Keratinocyte (primary cell): ENCODE data around the gene JAKMIP1. TPM values are rescaled to one million over a fixed set of nuclear protein-coding genes. Genes with fewer than 3 reads are reported as not detected.

Source experiments
- DNase-seq: peaks from one replicate; pipeline ENCODE4 v3.0.0-alpha.2; 2011; ENCODE audit warnings: low read depth, missing footprints, low spot score
- FAIRE-seq: peaks from 2 replicates; lab custom pipeline; 2011; peaks lifted over from hg19 to GRCh38; lab: Jason Lieb, UNC
- H2AFZ ChIP-seq: 2 replicates; pipeline ENCODE4 v1.6.0; 2012; ENCODE audit warnings: low read length, control low read depth, inconsistent platforms; ENCODE audit not compliant: control insufficient read depth
- H3K27ac ChIP-seq: 2 replicates; pipeline ENCODE4 v1.5.1; 2011; ENCODE audit warnings: low read length; ENCODE audit not compliant: control insufficient read depth, insufficient read depth
- H3K27me3 ChIP-seq: 3 replicates; pipeline ENCODE4 v1.6.0; 2011; ENCODE audit warnings: low read length; ENCODE audit not compliant: control insufficient read depth, insufficient read depth; ENCODE audit errors: extremely low read depth
- H3K36me3 ChIP-seq, 2 experiments: 2 replicates in 1 of 2; 3 replicates in 1 of 2; pipeline ENCODE4 v1.5.1; 2011; ENCODE audit warnings: low read length in 2 of 2, mild to moderate bottlenecking in 1 of 2; ENCODE audit not compliant: control insufficient read depth in 2 of 2, insufficient read depth in 2 of 2; ENCODE audit errors: extremely low read depth in 1 of 2
- H3K4me1 ChIP-seq: 3 replicates; pipeline ENCODE4 v1.5.1; 2011; ENCODE audit warnings: low read length; ENCODE audit not compliant: control insufficient read depth, insufficient read depth; ENCODE audit errors: extremely low read depth
- H3K4me2 ChIP-seq: 3 replicates; pipeline ENCODE4 v1.6.0; 2011; ENCODE audit warnings: low read depth, low read length; ENCODE audit not compliant: control insufficient read depth, insufficient read depth; ENCODE audit errors: extremely low read depth
- H3K4me3 ChIP-seq, 3 experiments: fragments of 200-600 bp in 1 of 3; sonication (generic) in 1 of 3; 2 replicates in 2 of 3; 3 replicates in 1 of 3; pipeline ENCODE4 v1.5.1; 2011 to 2016; ENCODE audit warnings: low read length in 3 of 3, mild to moderate bottlenecking in 3 of 3, control low read depth in 2 of 3, inconsistent platforms in 1 of 3, low read depth in 1 of 3, mixed read lengths in 1 of 3, mixed run types in 1 of 3, moderate library complexity in 1 of 3; ENCODE audit not compliant: control insufficient read depth in 2 of 3, insufficient read depth in 2 of 3; ENCODE audit errors: extremely low read depth in 1 of 3
- H3K79me2 ChIP-seq: 2 replicates; pipeline ENCODE4 v1.6.0; 2012; ENCODE audit warnings: low read length; ENCODE audit not compliant: control insufficient read depth, insufficient read depth
- H3K9ac ChIP-seq: 3 replicates; pipeline ENCODE4 v1.6.0; 2011; ENCODE audit warnings: low read length; ENCODE audit not compliant: control insufficient read depth, insufficient read depth; ENCODE audit errors: extremely low read depth
- H3K9me1 ChIP-seq: 3 replicates; pipeline ENCODE4 v1.6.0; 2011; ENCODE audit warnings: low read length; ENCODE audit not compliant: control insufficient read depth, insufficient read depth; ENCODE audit errors: extremely low read depth
- H3K9me3 ChIP-seq: 2 replicates; pipeline ENCODE4 v1.5.1; 2012; ENCODE audit warnings: low read depth, low read length; ENCODE audit not compliant: control insufficient read depth
- H4K20me1 ChIP-seq: 3 replicates; pipeline ENCODE4 v1.6.0; 2011; ENCODE audit warnings: low read length; ENCODE audit not compliant: control insufficient read depth, insufficient read depth; ENCODE audit errors: extremely low read depth
- EZH2 ChIP-seq: IDR thresholded peaks from one replicate; pipeline ENCODE4 v1.6.1; 2012; ENCODE audit warnings: inconsistent platforms, mild to moderate bottlenecking, low read length, moderate library complexity
- dilution Hi-C: fragments of 300-500 bp; cut with MboI; formaldehyde crosslinking; loops from one replicate; pipeline ENCODE4 v1.7.0; 2020; ENCODE audit warnings: low sequenced_read_pairs; ENCODE audit not compliant: extremely low pct_ligation_motif_present
- polyA plus RNA-seq, 5 experiments: library from polyadenylated mRNA; depleted of rRNA in 3 of 5; stranded (reverse) in 3 of 5; stranded (forward) in 1 of 5; unstranded in 1 of 5; fragments of >200 nt; gene quantifications; 1 replicate in 1 of 5; 2 replicates in 3 of 5; 3 replicates in 1 of 5; pipeline versions ENCODE4 v1.2.1 to v1.2.3, GENCODE V29; 2011 to 2012; ENCODE audit warnings: missing spikeins in 2 of 5, low read depth in 1 of 5, low replicate concordance in 1 of 5
- TF ChIP-seq, protein P1 (sequence below), 3 experiments: IDR thresholded peaks in 1 of 3; conservative IDR thresholded peaks in 1 of 3; optimal IDR thresholded peaks in 1 of 3; 2 replicates in 2 of 3; 3 replicates in 1 of 3; pipeline versions ENCODE3 to v1.5.1; 2011; ENCODE audit warnings: low read length in 3 of 3, mild to moderate bottlenecking in 3 of 3, moderate library complexity in 2 of 3, control low read depth in 1 of 3, inconsistent platforms in 1 of 3; ENCODE audit not compliant: insufficient read depth in 2 of 3; ENCODE audit errors: extremely low read depth in 1 of 3

JAKMIP1 gene
- polyA plus RNA-seq, 1 donor (not counting 4 experiments of a cell fraction or from before 2014, with no cell fraction given) = not detected

DNA sequence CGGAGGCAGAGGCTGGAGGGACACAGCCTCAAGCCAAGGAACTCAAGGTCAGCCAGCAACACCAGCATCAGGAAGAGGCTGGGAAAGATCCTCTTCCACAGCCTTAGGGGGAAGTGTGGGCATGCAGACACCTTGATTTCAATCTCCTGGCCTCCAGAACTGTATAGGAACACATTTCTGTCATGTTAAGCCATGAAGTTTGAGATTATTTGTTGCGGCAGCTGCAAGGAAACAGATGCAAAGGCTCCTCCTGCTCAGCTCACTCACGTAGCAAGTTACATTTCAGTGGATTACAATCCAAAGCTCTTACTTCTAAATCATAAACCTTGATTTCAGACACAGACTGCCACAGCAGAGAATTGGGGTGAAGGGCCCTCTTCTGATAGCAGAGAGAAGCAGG is 113.5 kb downstream of the JAKMIP1 start:
- Histone ChIP-seq H3K4me2 (no peak overlapping the region), H3K4me1 (no peaks in the 10 kb centered on the region), H3K9me1 (no peaks in the 10 kb centered on the region), H3K9me3 (no peaks in the 10 kb centered on the region), H3K9ac (no peak overlapping the region), H4K20me1 (no peaks in the 10 kb centered on the region), H3K27me3 (no peaks in the 10 kb centered on the region), H3K79me2 (no peaks in the 10 kb centered on the region), H3K36me3 (no peaks in the 10 kb centered on the region), H3K4me3 (no peak overlapping the region), H2AFZ (no peak overlapping the region), H3K27ac (no peak overlapping the region)
- no peak for TF ChIP-seq EZH2
- TF ChIP-seq, protein P1, sequence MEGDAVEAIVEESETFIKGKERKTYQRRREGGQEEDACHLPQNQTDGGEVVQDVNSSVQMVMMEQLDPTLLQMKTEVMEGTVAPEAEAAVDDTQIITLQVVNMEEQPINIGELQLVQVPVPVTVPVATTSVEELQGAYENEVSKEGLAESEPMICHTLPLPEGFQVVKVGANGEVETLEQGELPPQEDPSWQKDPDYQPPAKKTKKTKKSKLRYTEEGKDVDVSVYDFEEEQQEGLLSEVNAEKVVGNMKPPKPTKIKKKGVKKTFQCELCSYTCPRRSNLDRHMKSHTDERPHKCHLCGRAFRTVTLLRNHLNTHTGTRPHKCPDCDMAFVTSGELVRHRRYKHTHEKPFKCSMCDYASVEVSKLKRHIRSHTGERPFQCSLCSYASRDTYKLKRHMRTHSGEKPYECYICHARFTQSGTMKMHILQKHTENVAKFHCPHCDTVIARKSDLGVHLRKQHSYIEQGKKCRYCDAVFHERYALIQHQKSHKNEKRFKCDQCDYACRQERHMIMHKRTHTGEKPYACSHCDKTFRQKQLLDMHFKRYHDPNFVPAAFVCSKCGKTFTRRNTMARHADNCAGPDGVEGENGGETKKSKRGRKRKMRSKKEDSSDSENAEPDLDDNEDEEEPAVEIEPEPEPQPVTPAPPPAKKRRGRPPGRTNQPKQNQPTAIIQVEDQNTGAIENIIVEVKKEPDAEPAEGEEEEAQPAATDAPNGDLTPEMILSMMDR (optimal IDR thresholded peaks at IDR 0.05 in 1 of 3, IDR thresholded peaks at IDR 0.05 in 1 of 3, conservative IDR thresholded peaks at IDR 0.05 in 1 of 3; ENCODE audit: extremely low read depth in 1 of 3, insufficient read depth in 2 of 3, low read length in 3 of 3) = no peak
- dilution Hi-C loops = no loop called here
- DNase-seq = no peak
- no peak for FAIRE-seq

DNA sequence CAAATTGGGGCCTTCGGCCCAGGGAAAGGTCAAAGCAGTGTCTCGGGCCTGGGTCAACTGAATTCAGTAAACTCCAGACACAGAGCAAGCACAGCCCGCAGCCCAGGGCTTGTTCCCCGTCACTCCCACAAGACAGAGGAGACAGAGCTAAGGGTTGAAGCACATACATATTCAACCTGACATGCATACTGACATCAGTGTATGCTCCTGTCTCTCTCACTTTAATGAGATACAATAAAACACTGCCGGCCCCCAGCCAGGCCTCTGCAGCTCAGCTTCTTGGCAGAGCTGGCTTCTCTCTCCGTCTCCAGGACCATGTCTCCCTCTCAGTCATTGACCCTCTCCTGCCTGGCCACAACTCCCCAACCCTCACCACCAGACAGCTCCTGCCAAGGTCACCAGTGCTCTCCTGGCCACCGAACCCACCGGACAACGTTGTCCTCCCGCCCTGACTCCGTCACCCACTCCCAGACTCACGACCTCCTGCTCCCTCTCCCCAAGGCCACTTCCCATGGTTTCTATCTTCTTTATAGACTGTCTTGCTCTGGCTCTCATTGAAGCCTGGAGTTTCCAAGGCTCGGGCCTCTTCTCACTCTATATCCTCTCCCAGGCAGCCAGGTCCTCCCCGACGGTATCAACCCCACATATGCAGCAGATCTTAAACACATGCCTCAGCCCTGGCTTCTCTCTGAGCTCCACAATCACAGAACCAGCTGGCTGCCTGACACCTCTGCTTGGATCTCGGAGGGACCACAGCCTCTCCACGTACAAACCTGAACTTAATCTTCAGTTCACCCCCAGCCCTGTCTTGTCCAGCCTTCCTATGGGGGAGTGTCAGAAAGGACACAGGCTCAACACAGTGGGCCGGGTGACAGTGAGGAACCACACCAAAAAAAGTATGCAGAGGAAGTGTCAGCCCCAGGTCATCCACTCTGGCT is 114.4 kb downstream of the JAKMIP1 start:
- dilution Hi-C loops = no loop called here
- no peak overlapping the region for H3K9ac ChIP-seq
- DNase-seq = no peak
- no peaks in the 10 kb centered on the region for H3K79me2 ChIP-seq
- H2AFZ ChIP-seq = no peak overlapping the region
- H3K4me1 ChIP-seq = no peaks in the 10 kb centered on the region
- FAIRE-seq = no peak
- H4K20me1 ChIP-seq = no peaks in the 10 kb centered on the region
- no peaks in the 10 kb centered on the region for H3K36me3 ChIP-seq
- no peak overlapping the region for H3K4me3 ChIP-seq
- no peak for TF ChIP-seq EZH2
- TF ChIP-seq, protein P1 (optimal IDR thresholded peaks at IDR 0.05 in 1 of 3, IDR thresholded peaks at IDR 0.05 in 1 of 3, conservative IDR thresholded peaks at IDR 0.05 in 1 of 3; ENCODE audit: extremely low read depth in 1 of 3, insufficient read depth in 2 of 3, low read length in 3 of 3) = no peak
- H3K9me1 ChIP-seq = no peaks in the 10 kb centered on the region
- H3K27ac ChIP-seq = no peak overlapping the region
- H3K4me2 ChIP-seq = no peak overlapping the region
- H3K9me3 ChIP-seq = no peaks in the 10 kb centered on the region
- H3K27me3 ChIP-seq = no peaks in the 10 kb centered on the region
